ENCODE measurements around the gene FXYD7.

DNA sequence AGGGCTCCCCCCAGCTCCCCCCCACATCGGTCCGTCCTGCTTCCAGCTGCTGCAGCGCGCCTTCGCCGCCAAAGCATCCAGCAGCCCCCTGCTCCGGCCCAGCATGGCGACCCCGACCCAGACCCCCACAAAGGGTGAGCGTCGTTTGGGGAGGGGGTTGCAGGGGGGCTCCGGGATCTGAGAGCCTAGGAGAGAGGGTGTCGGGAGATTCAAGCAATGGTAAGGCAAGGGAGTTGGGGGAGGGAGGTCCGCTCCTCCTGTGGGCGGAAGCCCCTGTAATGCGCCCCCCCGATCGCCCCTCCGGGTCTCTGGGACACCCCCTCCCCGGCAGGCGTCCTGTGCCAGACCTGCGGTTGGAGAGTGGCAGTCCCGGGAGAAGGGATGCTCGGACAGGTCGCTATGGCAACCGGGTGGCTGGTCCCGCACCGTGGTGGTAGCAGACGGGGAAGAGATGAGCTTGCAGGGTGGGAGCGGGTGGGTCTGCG, at the start of gene FXYD7:
- TF ChIP-seq, protein P1, sequence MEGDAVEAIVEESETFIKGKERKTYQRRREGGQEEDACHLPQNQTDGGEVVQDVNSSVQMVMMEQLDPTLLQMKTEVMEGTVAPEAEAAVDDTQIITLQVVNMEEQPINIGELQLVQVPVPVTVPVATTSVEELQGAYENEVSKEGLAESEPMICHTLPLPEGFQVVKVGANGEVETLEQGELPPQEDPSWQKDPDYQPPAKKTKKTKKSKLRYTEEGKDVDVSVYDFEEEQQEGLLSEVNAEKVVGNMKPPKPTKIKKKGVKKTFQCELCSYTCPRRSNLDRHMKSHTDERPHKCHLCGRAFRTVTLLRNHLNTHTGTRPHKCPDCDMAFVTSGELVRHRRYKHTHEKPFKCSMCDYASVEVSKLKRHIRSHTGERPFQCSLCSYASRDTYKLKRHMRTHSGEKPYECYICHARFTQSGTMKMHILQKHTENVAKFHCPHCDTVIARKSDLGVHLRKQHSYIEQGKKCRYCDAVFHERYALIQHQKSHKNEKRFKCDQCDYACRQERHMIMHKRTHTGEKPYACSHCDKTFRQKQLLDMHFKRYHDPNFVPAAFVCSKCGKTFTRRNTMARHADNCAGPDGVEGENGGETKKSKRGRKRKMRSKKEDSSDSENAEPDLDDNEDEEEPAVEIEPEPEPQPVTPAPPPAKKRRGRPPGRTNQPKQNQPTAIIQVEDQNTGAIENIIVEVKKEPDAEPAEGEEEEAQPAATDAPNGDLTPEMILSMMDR (IDR thresholded peaks at IDR 0.05) = no peak
- no peak for TF ChIP-seq EP300 (IDR thresholded peaks at IDR 0.05)
- TF ChIP-seq POLR2A (IDR thresholded peaks at IDR 0.05) = no peak
